IPS-11a (cell line): ENCODE data around the gene DHCR24.

ENCODE experiments used
- H3K4me3 ChIP-seq: one replicate; pipeline ENCODE4 v1.5.1; 2013; ENCODE audit warnings: low read depth, low read length, control low read depth

DHCR24 gene

GRCh38 chr1:54818461-54819194 lies 68.4 kb downstream of the DHCR24 start:
- H3K4me3 ChIP-seq, result no peak overlapping the region

- no peak overlapping the region for H3K4me3 ChIP-seq
Measured at GRCh38 chr1:54816951-54817350, 70.0 kb downstream of the DHCR24 start.

- no peak overlapping the region for H3K4me3 ChIP-seq
Measured at GRCh38 chr1:54816130-54816529, 70.9 kb downstream of the DHCR24 start.

DNA sequence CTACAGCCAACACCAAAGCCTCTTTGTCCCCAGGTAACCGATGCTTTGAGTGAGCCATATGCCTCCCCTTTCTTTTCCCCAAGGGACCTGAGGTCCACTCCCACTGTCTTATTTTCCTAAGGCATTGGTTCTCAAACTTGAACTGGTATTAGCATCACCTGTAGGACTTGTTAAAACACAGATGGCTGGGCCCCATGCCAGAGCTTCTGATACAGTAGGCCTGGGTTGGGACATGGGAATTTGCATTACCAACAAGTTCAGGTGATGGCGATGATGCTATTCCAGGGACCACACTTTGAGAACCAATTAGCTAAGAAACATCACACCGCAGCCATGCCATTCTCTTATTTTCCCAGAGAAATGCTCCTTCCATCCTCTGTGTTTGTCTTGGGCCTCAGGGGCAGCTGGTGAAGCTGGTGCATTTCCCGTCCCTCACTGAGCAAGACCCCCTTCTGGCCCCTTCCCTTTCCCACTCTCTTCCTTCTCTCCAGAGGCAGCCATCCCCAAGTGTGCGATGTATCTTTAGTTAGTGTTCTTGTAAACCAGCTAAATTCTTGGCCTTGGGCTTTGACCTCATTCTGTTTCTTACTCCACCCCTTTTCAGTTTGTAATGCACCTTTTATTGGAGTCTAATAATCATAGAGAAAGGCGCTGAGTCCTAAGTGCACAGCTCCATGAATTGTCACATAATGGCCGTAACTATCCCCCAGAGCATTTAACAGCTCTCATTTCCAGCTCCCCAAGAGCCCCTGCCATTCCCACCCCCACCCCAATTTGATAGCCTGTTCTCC lies 71.7 kb downstream of the DHCR24 start:
- no peak overlapping the region for H3K4me3 ChIP-seq

GRCh38 chr1:54814571-54814970 lies 72.4 kb downstream of the DHCR24 start:
- H3K4me3 ChIP-seq, result no peak overlapping the region

- no peak overlapping the region for H3K4me3 ChIP-seq
Measured at GRCh38 chr1:54814126-54814498, 72.9 kb downstream of the DHCR24 start.

- H3K4me3 ChIP-seq, result no peak overlapping the region
Measured at GRCh38 chr1:54813485-54814125, 73.4 kb downstream of the DHCR24 start.

DNA sequence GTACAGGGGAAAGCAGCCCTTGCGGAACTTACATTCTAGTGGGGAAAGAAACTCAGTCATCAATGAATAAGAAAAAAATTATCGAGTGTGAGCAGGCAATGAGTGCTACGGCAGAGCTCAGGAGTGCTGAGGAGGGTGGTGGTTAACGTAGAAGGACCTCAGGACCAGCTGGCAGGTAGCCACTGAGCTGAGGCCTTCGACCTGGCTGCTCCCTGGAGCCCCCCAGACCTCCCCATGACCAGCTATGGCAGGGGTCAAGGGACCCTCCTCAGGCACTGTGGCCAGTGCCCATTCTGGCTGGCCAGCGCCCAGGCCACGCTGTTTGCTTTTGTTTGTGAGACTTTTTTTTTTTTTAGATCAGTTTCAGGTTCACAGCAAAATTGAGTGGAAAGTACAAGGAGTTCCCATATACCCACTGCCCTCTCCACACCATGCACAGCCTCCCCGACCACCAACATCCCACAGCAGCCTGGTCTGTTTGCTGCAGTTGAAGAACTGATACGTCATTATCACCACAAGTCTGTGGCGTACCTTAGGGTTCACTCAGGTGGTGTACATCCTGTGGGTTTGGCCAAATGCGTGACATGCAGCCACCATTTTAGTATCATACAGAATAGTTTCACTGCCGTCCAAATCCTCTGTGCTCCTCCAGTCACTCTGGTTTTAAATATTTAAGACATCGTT lies 74.1 kb downstream of the DHCR24 start:
- no peak overlapping the region for H3K4me3 ChIP-seq

- no peak overlapping the region for H3K4me3 ChIP-seq
Measured at GRCh38 chr1:54811739-54812655, 75.0 kb downstream of the DHCR24 start.

DNA sequence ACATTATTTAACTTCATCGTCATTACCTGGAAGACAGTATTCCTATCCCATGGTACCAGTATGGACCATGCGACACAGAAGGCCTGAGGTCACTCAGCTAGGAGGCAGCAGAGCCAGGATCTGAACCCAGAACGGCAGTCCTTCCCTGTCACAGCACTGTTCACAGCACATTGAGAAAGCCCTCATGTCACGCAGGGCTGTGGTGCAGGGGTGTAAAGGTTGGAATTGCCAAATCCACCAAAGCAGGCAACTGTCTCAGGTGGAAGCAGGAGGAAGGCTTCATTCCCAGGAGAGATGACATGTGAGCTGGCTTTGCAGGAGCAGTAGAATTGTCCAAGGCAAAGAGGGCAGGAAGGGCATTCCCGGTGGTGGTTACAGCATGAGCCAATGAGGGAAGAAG lies 75.9 kb downstream of the DHCR24 start:
- no peak overlapping the region for H3K4me3 ChIP-seq

GRCh38 chr1:54810153-54810942 lies 76.6 kb downstream of the DHCR24 start:
- no peak overlapping the region for H3K4me3 ChIP-seq

DNA sequence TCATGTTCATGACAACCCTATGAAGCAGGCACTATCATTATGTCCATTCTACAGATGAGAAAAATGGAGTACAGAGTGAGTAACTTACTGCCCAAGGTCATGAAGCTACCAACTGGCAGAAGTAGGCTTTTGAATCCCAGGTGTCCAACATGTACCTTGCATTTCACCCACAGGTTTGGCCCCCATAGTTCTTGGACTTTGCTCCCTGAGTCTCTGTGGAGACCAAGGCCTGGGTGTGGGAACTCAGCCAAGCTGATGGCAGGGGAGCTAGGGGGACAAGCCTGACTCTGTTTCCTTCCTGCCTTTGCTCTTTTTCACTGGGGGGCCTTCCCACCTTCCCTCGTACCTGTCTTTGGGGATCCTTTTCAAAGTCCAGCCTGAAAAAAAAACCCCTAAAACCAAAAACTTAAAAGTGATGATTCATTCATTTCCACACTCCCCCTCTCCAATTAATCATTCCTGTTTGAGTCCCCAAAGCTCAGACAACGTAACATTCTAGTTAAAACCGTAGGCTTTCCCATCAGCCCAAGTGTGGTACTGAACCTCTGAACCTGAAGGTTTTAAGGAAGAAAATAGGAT lies 77.4 kb downstream of the DHCR24 start:
- no peak overlapping the region for H3K4me3 ChIP-seq

DNA sequence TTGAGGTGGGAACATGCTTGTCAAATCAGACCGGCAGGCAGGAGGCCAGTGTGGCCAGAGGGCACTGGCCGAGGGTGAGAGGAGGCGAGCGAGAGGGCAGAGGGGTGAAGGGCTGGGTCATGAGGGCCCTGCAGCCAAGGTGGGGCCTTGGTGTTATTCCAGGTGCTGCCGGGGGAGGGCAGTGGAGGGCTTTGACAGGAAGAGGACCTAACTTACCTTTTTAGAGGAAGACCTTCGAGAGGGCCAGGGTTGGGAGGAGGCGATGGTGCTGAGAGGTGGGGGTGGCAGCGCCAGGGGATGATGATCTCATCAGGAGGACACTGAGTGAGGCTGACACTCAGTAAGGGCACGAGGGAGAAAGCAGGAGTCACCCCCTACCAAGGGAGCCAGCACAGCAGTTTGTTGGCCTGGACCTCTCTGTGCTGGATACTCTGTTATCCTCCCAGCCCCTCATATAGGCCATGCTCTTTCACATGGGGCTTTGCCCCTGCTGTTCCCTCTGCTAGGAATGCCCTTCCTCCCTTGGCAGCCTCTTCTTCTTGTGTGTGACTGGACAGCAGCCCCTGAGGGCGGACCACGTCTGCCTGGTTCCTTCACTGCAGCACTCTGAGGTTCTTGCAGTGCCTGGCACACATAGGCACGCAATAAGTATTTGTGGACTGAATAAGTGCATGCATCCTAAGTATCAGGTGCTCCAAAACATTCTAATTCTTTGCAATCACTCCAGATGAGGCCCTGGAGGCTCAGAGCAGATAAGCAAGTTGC lies 78.4 kb downstream of the DHCR24 start:
- no peak overlapping the region for H3K4me3 ChIP-seq

DNA sequence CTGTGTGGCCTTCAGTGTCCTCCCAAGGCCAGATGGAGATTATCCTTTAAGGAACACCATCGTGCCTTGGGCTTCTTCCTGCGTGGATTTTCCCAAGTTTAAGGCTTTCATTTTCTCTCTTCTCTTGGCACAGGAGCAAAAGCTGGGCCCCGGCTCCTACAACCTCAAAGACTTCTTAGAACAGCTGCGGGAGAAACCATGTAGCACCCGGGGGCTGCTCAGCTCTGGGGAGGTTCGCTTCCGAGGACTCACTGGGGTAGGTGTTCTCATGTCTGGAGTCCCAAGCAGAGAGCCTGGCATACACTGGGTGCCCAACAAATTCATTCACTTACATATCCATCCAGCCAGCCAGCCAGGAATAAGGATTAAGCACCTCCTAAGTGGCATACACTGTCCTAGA lies 79.2 kb downstream of the DHCR24 start:
- H3K4me3 ChIP-seq, result no peak overlapping the region

GRCh38 chr1:54806931-54807611 lies 79.9 kb downstream of the DHCR24 start:
- H3K4me3 ChIP-seq, result no peak overlapping the region

DNA sequence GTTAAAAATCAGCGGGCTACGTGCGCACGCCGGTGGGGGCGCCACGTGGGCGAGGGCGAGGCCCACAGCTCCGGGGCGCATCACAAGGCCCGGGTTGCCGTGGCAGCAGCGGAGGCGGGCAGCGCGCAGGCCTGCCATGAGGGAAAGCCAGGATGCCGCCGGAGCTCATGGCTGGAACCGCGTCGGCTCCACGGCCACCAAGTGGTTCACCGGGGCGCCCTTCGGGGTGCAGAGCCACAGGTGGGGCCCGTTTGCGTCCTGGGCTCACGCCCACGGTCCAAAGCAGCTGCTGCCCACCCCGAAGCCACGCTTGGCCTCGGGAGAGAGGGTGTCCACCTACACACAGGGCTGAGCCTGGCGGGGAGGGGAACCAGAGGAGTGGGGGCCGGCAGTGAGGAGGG lies 81.0 kb downstream of the DHCR24 start:
- H3K4me3 ChIP-seq, result no peak overlapping the region

- no peak overlapping the region for H3K4me3 ChIP-seq
Measured at GRCh38 chr1:54805466-54805865, 81.5 kb downstream of the DHCR24 start.
